Measurements from ENCODE around the gene ZBTB7C. TPM values are rescaled to one million over a fixed set of nuclear protein-coding genes. Genes with fewer than 3 reads are reported as not detected.

ZBTB7C gene
- total and polyA plus RNA-seq, 8 donors: 3.0 to 47.8 (median 19.3) TPM

GRCh38 chr18:48208432-48209140 is 200.6 kb downstream of the ZBTB7C start:
- H3K9me3 ChIP-seq: no peaks in the 10 kb centered on the region
- H3K36me3 ChIP-seq: no peaks in the 10 kb centered on the region
- H3K27ac ChIP-seq: peak overlapping the region in 3 of 5 donors; percentile 20 to 60 (median 24)
- no peak overlapping the region for H3K4me3 ChIP-seq
- TF ChIP-seq CTCF (IDR thresholded peaks at IDR 0.05) (no peak), POLR2A (IDR thresholded peaks at IDR 0.05) (no peak), EP300 (IDR thresholded peaks at IDR 0.05) (no peak), POLR2AphosphoS5 (IDR thresholded peaks at IDR 0.05) (no peak)
- no peak for DNase-seq
- 21 to 43% (median 30%) methylated on average over 4 of the region's 4 CpGs for WGBS, 5 donors
- H3K27me3 ChIP-seq: no peaks in the 10 kb centered on the region
- H3K4me1 ChIP-seq: peaks cover 0 to 17% (median 8%) of the 10 kb centered on the region in 4 donors
- intact Hi-C loops (cut with DNase I; ENCODE audit: low total_unique reads): no loop called here

GRCh38 chr18:48207733-48208132 is 201.4 kb downstream of the ZBTB7C start:
- WGBS, 5 donors: 85 to 95% (median 92%) methylated on average over 2 of the region's 2 CpGs
- H3K4me1 ChIP-seq: peaks cover 0 to 21% (median 8%) of the 10 kb centered on the region in 4 donors
- no peak overlapping the region for H3K4me3 ChIP-seq
- no peaks in the 10 kb centered on the region for H3K36me3 ChIP-seq
- no peak for DNase-seq
- no peaks in the 10 kb centered on the region for H3K27me3 ChIP-seq
- H3K27ac ChIP-seq: no peak overlapping the region
- TF ChIP-seq EP300 (IDR thresholded peaks at IDR 0.05) (no peak), POLR2A (IDR thresholded peaks at IDR 0.05) (no peak), CTCF (IDR thresholded peaks at IDR 0.05) (no peak), POLR2AphosphoS5 (IDR thresholded peaks at IDR 0.05) (no peak)
- H3K9me3 ChIP-seq: no peaks in the 10 kb centered on the region
- intact Hi-C loops (cut with DNase I; ENCODE audit: low total_unique reads): no loop called here

- H3K4me3 ChIP-seq: no peak overlapping the region
- no peak for TF ChIP-seq POLR2AphosphoS5 (IDR thresholded peaks at IDR 0.05)
- no peak for TF ChIP-seq CTCF (IDR thresholded peaks at IDR 0.05)
- TF ChIP-seq EP300 (IDR thresholded peaks at IDR 0.05): no peak
- no peak for TF ChIP-seq POLR2A (IDR thresholded peaks at IDR 0.05)
- intact Hi-C loops (cut with DNase I; ENCODE audit: low total_unique reads): no loop called here
- no peaks in the 10 kb centered on the region for H3K9me3 ChIP-seq
- 70 to 88% (median 83%) methylated on average over 4 of the region's 4 CpGs for WGBS, 5 donors
- peaks cover 0 to 21% (median 8%) of the 10 kb centered on the region in 4 donors for H3K4me1 ChIP-seq
- H3K27ac ChIP-seq: no peak overlapping the region
- no peaks in the 10 kb centered on the region for H3K36me3 ChIP-seq
- no peaks in the 10 kb centered on the region for H3K27me3 ChIP-seq
- DNase-seq: no peak
Observed at GRCh38 chr18:48206887-48207286, 202.3 kb downstream of the ZBTB7C start.

- peak; percentile 35 to 47 for DNase-seq
- intact Hi-C loops (cut with DNase I; ENCODE audit: low total_unique reads): no loop called here
- WGBS, 5 donors: 51 to 77% (median 64%) methylated on average over 6 of the region's 6 CpGs
Observed at GRCh38 chr18:48203961-48204666, 205.1 kb downstream of the ZBTB7C start.

More at GRCh38 chr18:48203961-48204666, 205.1 kb downstream of the ZBTB7C start:
- Histone ChIP-seq H3K4me3 (no peak overlapping the region), H3K4me1 (peaks cover 0 to 21% (median 8%) of the 10 kb centered on the region in 4 donors), H3K36me3 (no peaks in the 10 kb centered on the region), H3K27me3 (peaks cover 0 to 4% (median 0%) of the 10 kb centered on the region in 3 donors), H3K9me3 (no peaks in the 10 kb centered on the region), H3K27ac (peak overlapping the region in 4 of 5 donors; percentile 10 to 80 (median 26))
- peak in 1 of 3 donors; percentile 58 for TF ChIP-seq POLR2AphosphoS5 (IDR thresholded peaks at IDR 0.05)
- TF ChIP-seq CTCF (IDR thresholded peaks at IDR 0.05): no peak
